Panc1 (cell line): Measurements from ENCODE around the gene LYPD4. TPM values are rescaled to one million over a fixed set of nuclear protein-coding genes. Genes with fewer than 3 reads are reported as not detected.

Experiments used
- ATAC-seq: fragments of 200-7000 bp; cut with Tn5 transposase; 2 replicates; pipeline ENCODE4 v1.9.1; 2020; ENCODE audit warnings: mild to moderate bottlenecking, moderate library complexity
- BruUV-seq: library from RNA; stranded (reverse); fragments of 400-500 nt; replicated peaks from 2 replicates; lab custom pipeline; 2021; lab: Mats Ljungman, UMichigan
- CTCF ChIA-PET: fragments of 300-600 bp; sonication (Branson Sonifier 250); formaldehyde crosslinking; loops from one replicate; lab custom pipeline; 2022; ENCODE audit warnings: antibody characterized with exemption; lab: Charles Lee
- POLR2A ChIA-PET: fragments of 300-600 bp; sonication (Branson Sonifier 250); formaldehyde crosslinking; loops from one replicate; lab custom pipeline; 2022; ENCODE audit warnings: antibody characterized with exemption; lab: Charles Lee
- DNase-seq: peaks from one replicate; pipeline ENCODE4 v3.0.0-alpha.2; 2010; ENCODE audit warnings: low read depth, low spot score
- H3K27ac ChIP-seq: 2 replicates; pipeline ENCODE4 v1.5.1; 2011; ENCODE audit warnings: mild to moderate bottlenecking, low read length, inconsistent platforms
- H3K27me3 ChIP-seq: fragments of 200-500 bp; sonication (Bioruptor generic); 2 replicates; pipeline ENCODE4 v1.6.0; 2014; ENCODE audit warnings: low read length, inconsistent platforms; ENCODE audit not compliant: control insufficient read depth, insufficient read depth
- H3K36me3 ChIP-seq: fragments of 200-500 bp; sonication (Bioruptor generic); 2 replicates; pipeline ENCODE4 v1.5.1; 2014; ENCODE audit warnings: inconsistent platforms, mild to moderate bottlenecking, low read length, moderate library complexity; ENCODE audit not compliant: control insufficient read depth, insufficient read depth
- H3K4me1 ChIP-seq: 2 replicates; pipeline ENCODE4 v1.5.1; 2011; ENCODE audit warnings: inconsistent platforms, mild to moderate bottlenecking, low read length, moderate library complexity; ENCODE audit not compliant: control insufficient read depth, insufficient read depth
- H3K4me3 ChIP-seq, 2 experiments: 2 replicates each; pipeline ENCODE4 v1.5.1; 2011 to 2012; ENCODE audit warnings: low read depth in 2 of 2, low read length in 2 of 2, mild to moderate bottlenecking in 2 of 2, inconsistent platforms in 1 of 2, moderate library complexity in 1 of 2
- H3K9me3 ChIP-seq: fragments of 200-500 bp; sonication (Bioruptor generic); 2 replicates; pipeline ENCODE4 v1.5.1; 2014; ENCODE audit warnings: low read depth, mild to moderate bottlenecking, inconsistent platforms, low read length, moderate library complexity; ENCODE audit not compliant: control insufficient read depth, insufficient read depth
- POLR2AphosphoS5 ChIP-seq: IDR thresholded peaks from 2 replicates; pipeline ENCODE4 v1.6.1; 2012; ENCODE audit warnings: mild to moderate bottlenecking, low read depth, low read length, moderate library complexity
- SIN3A ChIP-seq: IDR thresholded peaks from 2 replicates; pipeline ENCODE4 v1.6.1; 2012; ENCODE audit warnings: low read depth, mild to moderate bottlenecking, low read length, moderate library complexity, borderline replicate concordance; ENCODE audit not compliant: insufficient read depth
- TCF7L2 ChIP-seq: IDR thresholded peaks from 2 replicates; pipeline ENCODE4 v1.6.1; 2011; ENCODE audit warnings: mild to moderate bottlenecking, low read depth, low read length, inconsistent platforms
- in situ Hi-C: cut with HindIII; loops from 2 replicates; pipeline ENCODE4 v1.10.0; 2016; ENCODE audit warnings: low sequenced_read_pairs, low pct_unique_long_range_greater_than_20kb
- intact Hi-C: fragments of 100-400 bp; cut with micrococcal nuclease; formaldehyde crosslinking; loops from one replicate; pipeline ENCODE4 v1.10.0; 2022; ENCODE audit not compliant: unreplicated experiment
- total RNA-seq: library from RNA; stranded (reverse); gene quantifications from one replicate; pipeline ENCODE4 v1.2.1, GENCODE V29; 2021; ENCODE audit not compliant: unreplicated experiment
- TF ChIP-seq, protein P1 (sequence below): fragments of 450-650 bp; IDR thresholded peaks from 2 replicates; pipeline ENCODE4 v1.5.1; 2017; ENCODE audit warnings: mild to moderate bottlenecking
- TF ChIP-seq, protein P2 (sequence below), 2 experiments: IDR thresholded peaks; 2 replicates each; pipeline ENCODE4 v1.6.1; 2011 to 2012; ENCODE audit warnings: low read depth in 2 of 2, control low read depth in 1 of 2, low read length in 1 of 2, mild to moderate bottlenecking in 1 of 2, moderate library complexity in 1 of 2; ENCODE audit not compliant: insufficient read depth in 1 of 2

The LYPD4 gene
- total RNA-seq, 1 experiment from 2014 or later = not detected

DNA sequence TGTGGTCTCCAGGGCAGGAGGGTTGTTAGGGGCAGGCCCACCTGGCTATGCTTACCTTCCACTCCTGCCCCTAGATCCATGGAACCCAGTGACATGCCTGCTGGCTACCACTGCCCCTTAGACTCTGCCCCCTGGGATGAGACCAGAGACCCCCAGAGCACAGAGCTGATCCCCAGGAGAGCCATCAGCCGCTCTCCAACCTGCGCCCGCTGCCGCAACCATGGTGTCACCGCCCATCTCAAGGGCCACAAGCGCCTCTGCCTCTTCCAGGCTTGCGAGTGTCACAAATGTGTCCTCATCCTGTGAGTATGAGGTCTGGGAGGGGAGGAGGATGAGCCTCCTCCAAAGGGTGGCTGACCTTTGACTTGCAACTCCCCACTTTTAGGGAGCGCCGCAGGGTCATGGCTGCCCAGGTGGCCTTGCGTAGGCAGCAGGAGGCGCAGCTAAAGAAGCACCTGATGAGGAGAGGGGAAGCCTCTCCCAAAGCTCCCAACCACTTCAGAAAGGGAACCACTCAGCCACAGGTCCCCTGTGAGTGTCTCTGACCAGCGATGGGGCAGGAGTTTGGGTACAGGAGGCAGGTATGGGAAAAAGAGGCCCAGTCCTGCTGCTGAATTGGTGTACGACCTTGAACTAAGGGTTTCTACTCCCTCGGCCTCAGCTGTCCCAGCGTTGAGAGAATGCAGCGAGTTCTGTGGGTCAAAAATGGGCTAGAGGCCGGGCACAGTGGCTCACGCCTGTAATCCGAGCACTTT lies 3.0 kb upstream of the LYPD4 start:
- TF ChIP-seq TCF7L2 (no peak), POLR2AphosphoS5 (no peak), SIN3A (no peak)
- TF ChIP-seq, protein P1, sequence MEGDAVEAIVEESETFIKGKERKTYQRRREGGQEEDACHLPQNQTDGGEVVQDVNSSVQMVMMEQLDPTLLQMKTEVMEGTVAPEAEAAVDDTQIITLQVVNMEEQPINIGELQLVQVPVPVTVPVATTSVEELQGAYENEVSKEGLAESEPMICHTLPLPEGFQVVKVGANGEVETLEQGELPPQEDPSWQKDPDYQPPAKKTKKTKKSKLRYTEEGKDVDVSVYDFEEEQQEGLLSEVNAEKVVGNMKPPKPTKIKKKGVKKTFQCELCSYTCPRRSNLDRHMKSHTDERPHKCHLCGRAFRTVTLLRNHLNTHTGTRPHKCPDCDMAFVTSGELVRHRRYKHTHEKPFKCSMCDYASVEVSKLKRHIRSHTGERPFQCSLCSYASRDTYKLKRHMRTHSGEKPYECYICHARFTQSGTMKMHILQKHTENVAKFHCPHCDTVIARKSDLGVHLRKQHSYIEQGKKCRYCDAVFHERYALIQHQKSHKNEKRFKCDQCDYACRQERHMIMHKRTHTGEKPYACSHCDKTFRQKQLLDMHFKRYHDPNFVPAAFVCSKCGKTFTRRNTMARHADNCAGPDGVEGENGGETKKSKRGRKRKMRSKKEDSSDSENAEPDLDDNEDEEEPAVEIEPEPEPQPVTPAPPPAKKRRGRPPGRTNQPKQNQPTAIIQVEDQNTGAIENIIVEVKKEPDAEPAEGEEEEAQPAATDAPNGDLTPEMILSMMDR = no peak
- TF ChIP-seq, protein P2, sequence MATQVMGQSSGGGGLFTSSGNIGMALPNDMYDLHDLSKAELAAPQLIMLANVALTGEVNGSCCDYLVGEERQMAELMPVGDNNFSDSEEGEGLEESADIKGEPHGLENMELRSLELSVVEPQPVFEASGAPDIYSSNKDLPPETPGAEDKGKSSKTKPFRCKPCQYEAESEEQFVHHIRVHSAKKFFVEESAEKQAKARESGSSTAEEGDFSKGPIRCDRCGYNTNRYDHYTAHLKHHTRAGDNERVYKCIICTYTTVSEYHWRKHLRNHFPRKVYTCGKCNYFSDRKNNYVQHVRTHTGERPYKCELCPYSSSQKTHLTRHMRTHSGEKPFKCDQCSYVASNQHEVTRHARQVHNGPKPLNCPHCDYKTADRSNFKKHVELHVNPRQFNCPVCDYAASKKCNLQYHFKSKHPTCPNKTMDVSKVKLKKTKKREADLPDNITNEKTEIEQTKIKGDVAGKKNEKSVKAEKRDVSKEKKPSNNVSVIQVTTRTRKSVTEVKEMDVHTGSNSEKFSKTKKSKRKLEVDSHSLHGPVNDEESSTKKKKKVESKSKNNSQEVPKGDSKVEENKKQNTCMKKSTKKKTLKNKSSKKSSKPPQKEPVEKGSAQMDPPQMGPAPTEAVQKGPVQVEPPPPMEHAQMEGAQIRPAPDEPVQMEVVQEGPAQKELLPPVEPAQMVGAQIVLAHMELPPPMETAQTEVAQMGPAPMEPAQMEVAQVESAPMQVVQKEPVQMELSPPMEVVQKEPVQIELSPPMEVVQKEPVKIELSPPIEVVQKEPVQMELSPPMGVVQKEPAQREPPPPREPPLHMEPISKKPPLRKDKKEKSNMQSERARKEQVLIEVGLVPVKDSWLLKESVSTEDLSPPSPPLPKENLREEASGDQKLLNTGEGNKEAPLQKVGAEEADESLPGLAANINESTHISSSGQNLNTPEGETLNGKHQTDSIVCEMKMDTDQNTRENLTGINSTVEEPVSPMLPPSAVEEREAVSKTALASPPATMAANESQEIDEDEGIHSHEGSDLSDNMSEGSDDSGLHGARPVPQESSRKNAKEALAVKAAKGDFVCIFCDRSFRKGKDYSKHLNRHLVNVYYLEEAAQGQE (IDR thresholded peaks at IDR 0.05; ENCODE audit: insufficient read depth in 1 of 2, low read depth in 2 of 2, low read length in 1 of 2) = no peak
- ChIA-PET POLR2A (no interaction called here), CTCF (no interaction called here)
- ATAC-seq (no peak), DNase-seq (no peak)
- no TSS peak for BruUV-seq
- in situ Hi-C loops = no loop called here
- no peaks in the 10 kb centered on the region for H3K4me1 ChIP-seq
- H3K9me3 ChIP-seq = no peaks in the 10 kb centered on the region
- no peak overlapping the region for H3K4me3 ChIP-seq
- H3K27ac ChIP-seq = no peak overlapping the region
- H3K36me3 ChIP-seq = no peaks in the 10 kb centered on the region
- intact Hi-C loops = no loop called here
- H3K27me3 ChIP-seq = peaks cover under 1% of the 10 kb centered on the region; the same call in 1 of the 2 replicates

DNA sequence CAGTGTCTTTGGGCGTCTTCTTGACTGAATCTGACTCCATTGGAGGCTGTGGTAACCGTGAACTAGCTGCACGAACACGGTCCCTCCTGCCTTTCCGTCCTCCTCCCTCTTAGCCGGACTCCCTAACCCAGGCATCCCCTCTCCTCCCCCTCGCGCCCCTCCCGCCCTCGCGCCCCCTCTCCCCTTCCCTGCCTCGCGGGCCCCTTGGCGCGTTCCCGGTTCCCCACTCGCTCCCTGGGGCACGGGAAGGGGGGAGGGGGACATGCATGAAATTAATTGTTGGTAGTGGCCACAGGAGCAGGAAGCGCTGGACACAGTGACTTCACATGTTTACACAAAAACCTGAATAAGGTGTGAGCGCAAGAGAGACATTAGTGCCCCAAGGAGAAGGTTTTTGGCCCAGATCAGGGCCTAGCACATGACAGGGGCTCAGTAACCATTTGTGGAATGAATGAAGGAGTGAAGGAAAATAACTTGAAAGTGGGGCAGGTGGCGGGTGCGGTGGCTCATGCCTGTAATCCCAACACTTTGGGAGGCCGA lies 638 bp upstream of the LYPD4 start:
- H3K27me3 ChIP-seq = no peaks in the 10 kb centered on the region
- ChIA-PET POLR2A (no interaction called here), CTCF (no interaction called here)
- no peak overlapping the region for H3K27ac ChIP-seq
- DNase-seq (no peak), ATAC-seq (no peak)
- no peaks in the 10 kb centered on the region for H3K4me1 ChIP-seq
- no TSS peak for BruUV-seq
- no peak for TF ChIP-seq SIN3A
- TF ChIP-seq TCF7L2 = no peak
- TF ChIP-seq, protein P1 = no peak
- TF ChIP-seq, protein P2 (IDR thresholded peaks at IDR 0.05; ENCODE audit: insufficient read depth in 1 of 2, low read depth in 2 of 2, low read length in 1 of 2) = no peak
- no peak for TF ChIP-seq POLR2AphosphoS5
- intact Hi-C loops = no loop called here
- in situ Hi-C loops = no loop called here
- H3K9me3 ChIP-seq = no peaks in the 10 kb centered on the region
- no peaks in the 10 kb centered on the region for H3K36me3 ChIP-seq
- H3K4me3 ChIP-seq = no peak overlapping the region
